ENCODE results near the gene SCFD2.

Gene SCFD2

GRCh38 chr4:53132132-53132891, 233.5 kb downstream of the SCFD2 start:
- no peak for DNase-seq

GRCh38 chr4:53131562-53131925, 234.3 kb downstream of the SCFD2 start:
- DNase-seq = no peak

GRCh38 chr4:53130896-53131561, 234.8 kb downstream of the SCFD2 start:
- DNase-seq = no peak

- DNase-seq = no peak
Measured at GRCh38 chr4:53128706-53129357, 237.0 kb downstream of the SCFD2 start.

- DNase-seq = no peak
Measured at GRCh38 chr4:53128231-53128630, 237.6 kb downstream of the SCFD2 start.

GRCh38 chr4:53127365-53127764, 238.5 kb downstream of the SCFD2 start:
- no peak for DNase-seq

GRCh38 chr4:53126099-53126498, 239.8 kb downstream of the SCFD2 start:
- no peak for DNase-seq

- DNase-seq = no peak
Measured at GRCh38 chr4:53123819-53124218, 242.0 kb downstream of the SCFD2 start.

GRCh38 chr4:53123171-53123570, 242.7 kb downstream of the SCFD2 start:
- no peak for DNase-seq

- DNase-seq = no peak
Measured at GRCh38 chr4:53122280-53123116, 243.4 kb downstream of the SCFD2 start.

GRCh38 chr4:53121264-53121865, 244.5 kb downstream of the SCFD2 start:
- no peak for DNase-seq

GRCh38 chr4:53120778-53121177, 245.1 kb downstream of the SCFD2 start:
- no peak for DNase-seq

- DNase-seq = no peak
Measured at GRCh38 chr4:53119680-53120079, 246.2 kb downstream of the SCFD2 start.

- DNase-seq = no peak
Measured at GRCh38 chr4:53118676-53119075, 247.2 kb downstream of the SCFD2 start.

GRCh38 chr4:53116954-53117353, 248.9 kb downstream of the SCFD2 start:
- DNase-seq = no peak

- no peak for DNase-seq
Measured at GRCh38 chr4:53113431-53114225, 252.2 kb downstream of the SCFD2 start.

- no peak for DNase-seq
Measured at GRCh38 chr4:53105313-53105712, 260.5 kb downstream of the SCFD2 start.

GRCh38 chr4:53103481-53103880, 262.4 kb downstream of the SCFD2 start:
- no peak for DNase-seq

- no peak for DNase-seq
Measured at GRCh38 chr4:53101191-53101581, 264.7 kb downstream of the SCFD2 start.

- no peak for DNase-seq
Measured at GRCh38 chr4:53100501-53101190, 265.2 kb downstream of the SCFD2 start.

- DNase-seq = no peak
Measured at GRCh38 chr4:53098681-53099121, 267.2 kb downstream of the SCFD2 start.

Measured in GOT3 (cell line).